Body of pancreas (tissue), 4 donors: ENCODE results near the gene PPP1R1A.

Experiments used
- CTCF ChIP-seq, 7 experiments: fragments of 450-650 bp in 4 of 7; fragments of 200-600 bp in 3 of 7; sonication (generic) in 3 of 7; IDR thresholded peaks; one replicate each; pipeline ENCODE4 v1.5.1; 2016 to 2019; ENCODE audit warnings: antibody characterized with exemption in 7 of 7
- POLR2A ChIP-seq, 3 donors: fragments of 450-650 bp; IDR thresholded peaks; one replicate each; pipeline ENCODE4 v1.6.1; 2016; ENCODE audit warnings: antibody characterized with exemption in 3 of 3, mild to moderate bottlenecking in 2 of 3

- TF ChIP-seq CTCF (IDR thresholded peaks at IDR 0.05) = no peak
- TF ChIP-seq POLR2A (IDR thresholded peaks at IDR 0.05) = no peak
Measured at GRCh38 chr12:54598970-54599369, 10.5 kb upstream of the PPP1R1A start.
